GM19035 (cell line): ENCODE results near the gene ZBTB43.
A peak's percentile ranks its signal among the peaks of the same experiment; 100 is the strongest.
"Not testable (repeated sequence)": the region's sequence is repeated elsewhere in the genome, so short reads cannot be mapped to it uniquely, and the experiment has no call there.

Experiments used
- ATAC-seq: cut with Tn5 transposase; IDR thresholded peaks from one replicate; pipeline ENCODE4 v1.9.1; 2021; ENCODE audit not compliant: unreplicated experiment

The ZBTB43 gene

GRCh38 chr9:126790561-126790960, 14.3 kb upstream of the ZBTB43 start:
- no peak for ATAC-seq

- no peak for ATAC-seq
Observed at GRCh38 chr9:126791406-126792230, 13.2 kb upstream of the ZBTB43 start.

GRCh38 chr9:126793686-126794417, 11.0 kb upstream of the ZBTB43 start:
- ATAC-seq = no peak

GRCh38 chr9:126794441-126794840, 10.4 kb upstream of the ZBTB43 start:
- no peak for ATAC-seq

DNA sequence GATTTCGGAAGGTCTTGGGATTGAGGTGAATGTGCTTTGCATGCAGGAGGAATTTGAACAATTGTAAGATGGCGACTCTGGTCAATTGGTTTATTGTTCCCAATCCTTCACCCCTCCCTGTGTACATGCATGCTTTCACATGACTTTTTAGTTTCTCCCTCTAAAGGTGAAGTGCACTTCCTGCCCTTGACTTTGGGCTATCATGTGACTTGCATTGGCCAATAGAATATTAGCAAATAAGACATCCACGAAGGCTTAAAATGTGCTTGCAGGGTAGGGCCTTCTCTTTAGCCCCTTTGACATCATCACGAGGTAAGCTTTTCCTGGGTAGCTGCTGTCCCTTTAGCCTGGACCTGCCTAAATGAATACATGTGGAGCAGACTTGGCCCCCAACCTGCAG, 8.1 kb upstream of the ZBTB43 start:
- ATAC-seq = no peak

DNA sequence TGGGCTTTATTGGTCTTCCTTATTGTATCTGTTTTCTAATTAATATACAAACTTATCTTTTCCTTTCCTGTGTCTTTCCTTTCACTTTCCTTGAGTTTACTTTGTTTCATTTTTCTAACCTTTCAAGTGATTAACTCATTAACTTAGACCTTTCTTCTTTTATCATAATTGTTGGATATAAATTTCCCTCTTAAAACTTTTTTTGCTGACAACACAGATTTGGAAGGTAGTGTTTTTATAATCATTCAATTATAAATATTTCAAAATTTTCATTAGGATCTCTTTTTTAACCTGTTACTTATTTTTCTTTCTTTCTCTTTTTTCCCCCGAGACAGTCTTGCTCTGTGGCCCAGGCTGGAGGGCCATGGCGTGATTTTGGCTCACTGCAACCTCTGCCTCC, 6.9 kb upstream of the ZBTB43 start:
- ATAC-seq = no peak

DNA sequence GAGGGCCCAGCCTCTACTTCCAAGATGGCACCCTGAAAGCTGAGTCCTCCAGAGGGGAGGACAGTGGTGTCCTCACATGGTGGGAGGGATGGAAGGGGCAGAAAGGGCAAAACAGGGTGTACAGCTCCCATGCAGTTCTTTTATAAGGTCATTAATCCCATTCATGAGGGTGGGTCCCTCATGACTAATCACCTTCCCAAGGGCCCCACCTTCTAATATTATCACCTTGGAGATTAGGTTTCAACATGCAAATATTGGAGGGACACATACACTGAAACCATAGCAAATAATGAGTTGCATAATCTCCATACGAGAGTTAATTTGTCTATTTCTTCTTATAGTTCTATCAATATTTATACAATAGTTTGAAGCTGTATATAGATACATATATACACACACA, 5.8 kb upstream of the ZBTB43 start:
- no peak for ATAC-seq

DNA sequence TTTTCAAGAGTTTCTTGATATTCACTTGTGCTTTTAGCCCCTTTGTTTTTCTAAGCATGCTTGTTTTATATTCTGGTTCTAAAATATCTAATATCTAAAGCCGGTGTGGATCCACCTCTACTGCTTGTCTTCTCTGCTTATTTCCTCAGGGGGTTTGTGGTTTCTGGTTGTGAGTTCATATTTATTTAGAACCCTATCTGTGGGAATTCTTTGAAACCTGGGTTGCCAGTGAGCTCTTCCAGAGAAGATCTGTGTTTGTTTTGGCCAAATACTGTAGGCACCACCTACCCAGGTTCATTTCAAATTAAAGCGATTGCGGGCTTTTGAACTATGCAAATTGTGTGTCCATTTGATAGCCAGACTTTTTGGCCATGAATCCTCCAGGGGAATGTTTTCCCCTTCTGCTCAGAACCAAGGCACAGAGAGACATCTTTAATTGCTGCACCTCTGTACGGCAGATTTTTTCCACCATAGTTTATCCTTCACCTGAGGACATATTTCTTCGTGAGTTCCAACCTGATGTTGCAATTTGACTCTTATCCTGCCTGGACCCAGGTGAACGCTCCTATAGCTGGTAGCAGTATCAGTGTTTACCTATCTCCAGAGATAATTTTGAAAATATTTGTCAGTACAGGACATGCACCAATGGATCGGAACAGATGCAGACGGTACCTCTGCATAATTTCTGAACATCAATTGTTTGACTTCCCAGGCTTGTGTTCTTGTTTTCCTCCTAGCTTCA, 2.4 kb upstream of the ZBTB43 start:
- ATAC-seq = no peak

DNA sequence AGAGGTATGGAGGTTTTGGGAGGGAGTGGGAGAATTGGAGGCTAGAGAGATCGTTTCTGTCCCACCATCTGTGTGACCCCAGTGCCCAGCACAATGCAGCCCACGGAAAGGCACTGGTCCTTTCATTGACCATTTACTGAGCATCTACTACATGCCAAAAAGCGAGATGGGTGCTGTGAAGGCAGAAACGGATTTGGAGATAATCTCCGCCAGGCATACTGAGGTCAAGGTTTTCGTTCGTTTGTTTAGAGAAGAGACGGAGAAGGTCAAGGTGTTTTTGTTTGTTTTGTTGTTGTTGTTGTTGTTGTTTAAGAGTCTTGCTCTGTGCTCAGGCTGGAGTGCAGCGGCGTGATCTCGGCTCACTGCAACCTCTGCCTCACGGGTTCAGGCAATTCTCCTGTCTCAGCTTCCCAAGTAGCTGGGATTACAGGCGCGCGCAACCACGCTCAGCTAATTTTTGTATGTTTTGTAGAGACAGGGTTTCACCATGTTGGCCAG, 593 bp upstream of the ZBTB43 start:
- no peak for ATAC-seq

DNA sequence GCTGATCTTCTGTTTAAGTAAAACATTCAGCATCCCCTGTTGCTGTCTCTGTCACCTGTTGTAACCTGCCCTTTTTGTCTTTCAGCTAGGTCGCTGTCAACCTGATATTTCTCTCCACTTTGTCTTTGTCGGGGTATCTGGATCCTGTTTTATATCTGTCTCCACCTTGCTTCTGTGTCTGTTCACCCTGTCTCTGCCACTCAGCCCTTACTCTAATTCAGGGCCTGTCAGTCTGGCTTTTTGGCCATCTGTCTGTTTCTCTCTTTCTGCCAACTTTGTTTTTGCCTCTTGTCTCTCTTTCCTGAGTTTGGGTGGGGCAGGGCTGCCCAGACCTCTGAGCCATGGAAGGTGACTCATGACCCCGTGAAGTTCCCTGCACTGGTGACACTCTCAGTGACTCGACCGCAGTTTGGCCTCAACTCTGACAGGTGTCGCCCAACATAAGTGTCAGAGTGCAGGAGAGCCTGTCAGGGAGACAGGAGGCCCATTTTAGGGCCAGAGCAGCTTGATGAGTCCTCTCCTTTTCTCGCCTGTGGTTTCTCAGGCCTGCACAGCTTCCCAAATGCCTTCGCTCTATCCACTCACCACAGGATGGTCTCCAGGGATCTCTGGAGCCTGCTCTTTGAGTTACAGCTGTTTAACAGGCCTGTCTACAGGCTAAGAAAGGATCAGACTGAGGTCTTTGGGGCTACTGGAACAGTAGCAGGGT, 868 bp downstream of the ZBTB43 start:
- peak; percentile 68 for ATAC-seq

DNA sequence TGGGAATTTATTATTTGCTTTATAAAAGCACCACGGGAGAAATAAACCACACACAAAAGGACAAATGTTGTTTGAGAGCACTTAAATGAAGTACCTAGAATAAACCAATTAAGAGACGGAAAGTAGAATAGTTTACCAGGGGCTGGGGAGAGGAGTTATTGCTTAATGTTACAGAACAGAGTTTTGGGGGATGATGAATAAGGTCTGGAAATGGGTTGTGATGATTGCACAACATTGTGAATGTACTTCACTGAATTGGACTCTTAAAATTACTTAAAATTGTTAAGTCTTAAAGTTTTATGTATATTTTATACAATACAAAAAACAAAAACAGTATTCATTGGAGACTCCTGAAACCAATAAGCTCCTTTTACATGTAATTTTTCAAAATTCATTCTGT, 1.5 kb downstream of the ZBTB43 start:
- no peak for ATAC-seq

DNA sequence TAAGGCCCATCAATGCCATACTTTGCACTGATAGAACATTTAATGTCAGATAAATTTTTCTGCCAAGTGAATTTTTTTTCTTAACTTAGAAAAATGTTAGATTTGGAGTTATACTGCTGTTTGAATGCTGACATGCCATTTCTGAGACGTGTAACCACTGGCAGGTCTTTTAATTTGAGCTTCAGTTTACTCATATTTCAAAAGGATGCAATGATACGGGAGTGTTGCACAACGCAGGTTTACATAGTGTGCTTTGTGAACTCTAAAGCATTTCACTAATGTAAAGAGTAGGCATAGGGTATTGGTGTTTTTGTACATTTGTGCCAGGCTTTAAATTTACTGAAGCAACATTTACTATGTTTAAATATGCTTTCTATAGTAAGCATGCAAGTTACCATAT, 4.2 kb downstream of the ZBTB43 start:
- no peak for ATAC-seq

- not testable (repeated sequence) for ATAC-seq
Observed at GRCh38 chr9:126810221-126810620, 5.4 kb downstream of the ZBTB43 start.

DNA sequence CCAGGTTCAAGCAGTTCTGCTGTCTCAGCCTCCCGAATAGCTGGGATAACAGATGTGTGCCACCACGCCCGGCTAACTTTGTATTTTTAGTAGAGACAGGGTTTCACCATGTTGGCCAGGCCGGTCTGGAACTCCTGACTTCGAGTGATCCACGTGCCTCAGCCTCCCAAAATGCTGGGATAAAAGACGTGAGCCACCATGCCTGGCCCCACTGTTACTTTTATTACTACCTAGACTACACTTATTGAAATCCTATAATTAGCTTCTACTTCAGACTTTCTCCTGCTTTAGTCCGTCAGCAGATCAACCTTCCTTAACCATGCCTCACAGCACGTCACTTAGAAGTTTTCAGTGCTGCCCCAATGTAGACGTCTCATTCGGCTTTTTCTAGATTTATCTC, 8.2 kb downstream of the ZBTB43 start:
- no peak for ATAC-seq

DNA sequence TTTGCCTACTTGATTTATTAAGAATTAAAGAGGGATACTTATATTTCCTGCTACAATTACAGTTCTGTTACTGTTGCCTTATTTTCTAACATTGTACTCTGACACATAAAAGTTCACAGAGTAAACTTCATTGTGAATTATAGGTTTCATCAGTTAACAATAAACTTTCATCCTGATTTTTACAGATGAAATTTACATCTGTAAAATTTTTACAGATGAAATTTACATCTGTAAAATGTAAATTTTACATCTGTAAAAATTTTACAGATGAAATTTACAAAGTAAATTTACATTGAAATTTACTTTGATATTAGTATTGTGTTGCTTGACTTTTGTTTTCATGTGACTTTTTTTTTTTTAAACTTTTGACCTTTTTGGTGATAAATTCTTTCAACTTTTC, 9.3 kb downstream of the ZBTB43 start:
- no peak for ATAC-seq

GRCh38 chr9:126817615-126818014, 12.8 kb downstream of the ZBTB43 start:
- ATAC-seq = not testable (repeated sequence)

DNA sequence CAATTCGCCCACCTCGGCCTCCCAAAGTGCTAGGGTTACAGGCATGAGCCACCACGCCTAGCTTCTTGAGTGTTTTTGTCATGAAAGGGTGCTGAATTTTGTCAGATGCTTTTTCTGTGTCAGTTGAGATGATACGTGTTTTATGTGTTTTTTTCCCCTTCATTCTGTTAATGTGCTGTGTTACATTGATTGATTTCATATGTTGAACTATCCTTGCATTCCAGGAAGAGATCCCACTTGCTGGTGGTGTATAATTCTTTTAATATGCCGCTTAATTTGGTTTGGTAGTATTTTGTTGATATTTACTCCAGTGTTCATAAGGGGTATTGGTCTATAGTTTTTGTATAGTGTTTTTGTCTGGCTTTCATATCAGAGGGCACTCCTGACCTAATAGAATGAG, 13.6 kb downstream of the ZBTB43 start:
- ATAC-seq = no peak

DNA sequence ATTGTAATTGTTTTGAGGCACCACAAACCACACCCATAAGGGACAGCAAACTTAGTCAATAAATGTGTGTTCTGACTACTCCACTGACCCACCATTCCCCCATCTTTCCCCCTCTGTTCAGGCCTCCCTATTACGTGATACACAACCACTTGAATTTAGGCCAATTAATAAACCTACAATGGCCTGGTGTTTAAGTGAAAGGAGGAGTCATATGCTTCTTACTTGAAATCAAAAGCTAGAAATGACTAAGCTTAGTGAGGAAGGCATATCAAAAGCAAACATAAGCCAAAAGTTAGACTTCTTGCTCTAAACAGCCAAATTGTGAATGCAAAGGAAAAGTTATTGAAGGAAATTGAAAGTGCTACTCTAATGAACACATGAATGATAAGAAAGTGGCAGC, 14.6 kb downstream of the ZBTB43 start:
- ATAC-seq = no peak

GRCh38 chr9:126822278-126822677, 17.4 kb downstream of the ZBTB43 start:
- ATAC-seq = no peak

GRCh38 chr9:126822873-126823272, 18.0 kb downstream of the ZBTB43 start:
- ATAC-seq = no peak

- ATAC-seq = not testable (repeated sequence)
Observed at GRCh38 chr9:126824052-126824451, 19.2 kb downstream of the ZBTB43 start.
